ENCODE data around the gene SP4. TPM values are rescaled to one million over a fixed set of nuclear protein-coding genes. Genes with fewer than 3 reads are reported as not detected.

Gene SP4
- total RNA-seq: 3.8 and 6.6 TPM in 2 replicates

DNA sequence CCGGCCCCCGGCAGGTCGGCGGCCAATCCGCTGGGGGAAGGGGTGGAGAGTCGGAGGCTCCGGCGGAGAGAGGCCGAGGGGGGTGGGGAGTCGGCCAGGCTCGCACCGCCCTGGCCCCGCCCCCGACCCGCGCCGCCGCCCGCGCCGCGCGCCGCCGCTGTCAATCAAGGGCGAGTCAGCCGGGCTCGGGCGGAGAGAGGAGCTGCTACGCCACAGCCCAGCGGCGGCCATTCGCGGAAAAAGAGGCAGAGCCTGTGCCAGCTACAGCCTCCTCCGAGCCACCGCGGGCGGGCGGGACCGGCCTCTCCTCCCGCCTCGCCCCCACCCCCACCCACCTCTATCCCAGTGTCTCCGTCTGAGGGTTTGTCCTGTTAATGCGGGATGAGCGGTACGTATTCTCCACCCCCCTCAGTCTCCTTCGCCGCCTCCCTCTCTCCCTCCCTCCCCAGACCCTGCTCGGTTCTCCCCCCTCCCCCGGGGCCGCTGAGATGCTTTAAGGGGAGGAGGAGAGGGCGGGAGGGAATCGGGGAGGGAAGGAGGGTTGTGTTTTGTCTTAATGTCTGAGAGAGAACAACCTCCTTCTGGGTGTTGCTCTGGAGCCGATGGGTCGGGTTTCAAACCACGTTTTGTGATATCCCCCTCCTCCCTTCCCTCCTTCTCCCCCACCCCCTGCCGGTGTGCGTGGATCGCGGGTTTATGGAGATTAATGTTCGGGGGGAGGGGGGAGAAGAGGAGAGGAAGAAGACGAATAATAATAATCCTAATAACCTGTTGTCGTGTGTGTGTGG is at the start of gene SP4:
Gene SP4 (plus strand): TSS at position 213 of the 788 bp plus-strand sequence. CDS start 169 bp downstream, at position 382.

DNA sequence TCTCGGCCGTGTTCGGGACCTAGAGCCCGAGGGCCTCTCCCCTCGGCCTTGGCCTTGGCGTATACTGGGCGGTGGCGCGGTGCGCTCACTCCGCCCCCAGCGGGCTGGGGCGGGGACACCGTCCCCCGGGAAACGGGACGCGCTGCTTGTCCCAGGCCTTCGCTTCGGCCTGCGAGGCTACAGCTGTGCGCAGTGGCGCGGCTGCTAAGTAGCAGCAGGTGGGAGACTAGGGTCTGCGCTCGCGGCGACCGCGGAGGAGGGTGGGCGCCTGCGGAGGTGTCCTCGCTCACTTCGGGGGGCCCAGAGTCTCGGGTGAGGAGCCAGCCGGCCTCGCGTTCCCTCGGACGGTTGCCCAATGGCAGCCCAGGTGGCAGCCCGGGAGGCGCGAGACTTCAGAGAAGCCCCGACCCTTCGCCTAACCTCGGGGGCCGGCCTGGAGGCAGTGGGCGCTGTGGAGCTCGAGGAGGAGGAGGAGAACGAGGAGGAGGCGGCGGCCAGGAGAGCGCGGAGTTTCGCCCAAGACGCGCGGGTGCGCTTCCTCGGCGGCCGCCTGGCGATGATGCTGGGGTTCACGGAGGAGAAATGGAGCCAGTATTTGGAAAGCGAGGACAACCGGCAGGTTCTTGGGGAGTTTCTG is 115.1 kb downstream of the SP4 start, which contains the start of gene DNAH11:
Gene DNAH11 (plus strand): TSS at position 149 of the 637 bp plus-strand sequence. CDS start 207 bp downstream, at position 356.

Other genes with a start within 250 kb of the SP4 start
- gene DNAH11, start 115.0 kb downstream of the SP4 start, total RNA-seq: 0.40 and 0.68 TPM in 2 replicates